HFFc6 (cell line): ENCODE data around the gene EEF1AKMT1. TPM values are rescaled to one million over a fixed set of nuclear protein-coding genes. Genes with fewer than 3 reads are reported as not detected.

Experiments used
- DNase-seq: peaks from one replicate; pipeline ENCODE4 v3.0.0-alpha.2; 2018
- H3K27ac Mint-ChIP-seq: 2 replicates; pipeline ENCODE4 v1.8.0; 2020; ENCODE audit warnings: mild to moderate bottlenecking, mixed read lengths
- H3K27me3 Mint-ChIP-seq: 2 replicates; pipeline ENCODE4 v1.8.0; 2021; ENCODE audit warnings: mild to moderate bottlenecking, moderate library complexity, mixed read lengths; ENCODE audit not compliant: insufficient read depth
- H3K36me3 Mint-ChIP-seq: 2 replicates; pipeline ENCODE4 v1.8.0; 2021; ENCODE audit warnings: low read depth, mixed read lengths
- H3K4me1 Mint-ChIP-seq: 2 replicates; pipeline ENCODE4 v1.8.0; 2020; ENCODE audit warnings: low read depth, mixed read lengths
- H3K4me3 Mint-ChIP-seq: 2 replicates; pipeline ENCODE4 v1.8.0; 2020; ENCODE audit warnings: mild to moderate bottlenecking, moderate library complexity, mixed read lengths
- H3K9me3 Mint-ChIP-seq: 2 replicates; pipeline ENCODE4 v1.8.0; 2020; ENCODE audit warnings: mild to moderate bottlenecking, mixed read lengths
- CTCF ChIP-seq: fragments of 200-600 bp; sonication (generic); IDR thresholded peaks from 2 replicates; pipeline ENCODE4 v1.5.0; 2021; ENCODE audit warnings: antibody characterized with exemption, mild to moderate bottlenecking
- total RNA-seq, 6 experiments: library from RNA; stranded (reverse); fragmentation: NEBNext Ultra II Directional; extraction: Animal tissue kit (Norgen Biotek cat#: 25700); gene quantifications; 2 replicates in 1 of 6; 3 replicates in 5 of 6; pipeline ENCODE4 v1.2.3, GENCODE V29; 2021

EEF1AKMT1 gene
- total RNA-seq, 6 experiments from 2014 or later: 10.7 to 17.1 (median 13.0) TPM

- Mint-ChIP-seq H3K4me3 (no peak overlapping the region), H3K27ac (no peak overlapping the region), H3K9me3 (no peaks in the 10 kb centered on the region), H3K27me3 (peaks cover 2% of the 10 kb centered on the region), H3K4me1 (peaks cover 55% of the 10 kb centered on the region), H3K36me3 (no peaks in the 10 kb centered on the region)
- DNase-seq: no peak
- no peak for TF ChIP-seq CTCF
These were observed 64.0 kb downstream of the EEF1AKMT1 start for GRCh38 chr13:20709782-20710181.

DNA sequence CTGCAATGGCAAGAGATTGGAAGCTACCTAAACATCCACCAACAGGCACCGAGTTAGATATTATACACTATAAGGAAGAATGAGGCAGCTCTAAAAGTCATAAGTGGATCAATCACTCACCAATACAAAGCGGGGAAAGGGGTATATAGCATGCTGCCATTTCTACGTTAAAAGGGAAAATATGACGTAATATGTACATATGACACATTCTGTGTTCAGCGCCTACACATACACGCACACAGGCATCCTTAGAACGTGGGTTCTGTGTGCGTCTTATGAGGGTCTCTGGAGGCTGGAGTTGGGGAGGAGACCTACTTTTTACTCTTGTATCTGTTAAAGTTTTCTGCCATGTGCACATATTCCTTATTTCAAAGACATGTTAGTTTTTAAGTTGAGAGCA is 64.4 kb downstream of the EEF1AKMT1 start:
- H3K36me3 Mint-ChIP-seq: no peaks in the 10 kb centered on the region
- H3K27me3 Mint-ChIP-seq: peaks cover 2% of the 10 kb centered on the region
- H3K9me3 Mint-ChIP-seq: no peaks in the 10 kb centered on the region
- no peak for DNase-seq
- H3K4me1 Mint-ChIP-seq: peaks cover 51% of the 10 kb centered on the region
- peak overlapping the region; percentile 46 for H3K27ac Mint-ChIP-seq
- H3K4me3 Mint-ChIP-seq: no peak overlapping the region
- no peak for TF ChIP-seq CTCF

GRCh38 chr13:20708216-20708615 is 65.5 kb downstream of the EEF1AKMT1 start:
- H3K27me3 Mint-ChIP-seq: peaks cover 2% of the 10 kb centered on the region
- H3K36me3 Mint-ChIP-seq: no peaks in the 10 kb centered on the region
- no peak for TF ChIP-seq CTCF
- no peaks in the 10 kb centered on the region for H3K9me3 Mint-ChIP-seq
- H3K4me1 Mint-ChIP-seq: peaks cover 39% of the 10 kb centered on the region
- peak overlapping the region; percentile 46 for H3K27ac Mint-ChIP-seq
- H3K4me3 Mint-ChIP-seq: no peak overlapping the region
- no peak for DNase-seq

GRCh38 chr13:20706661-20707060 is 67.1 kb downstream of the EEF1AKMT1 start:
- H3K27ac Mint-ChIP-seq: no peak overlapping the region
- no peak overlapping the region for H3K4me3 Mint-ChIP-seq
- H3K9me3 Mint-ChIP-seq: no peaks in the 10 kb centered on the region
- no peaks in the 10 kb centered on the region for H3K36me3 Mint-ChIP-seq
- no peak for TF ChIP-seq CTCF
- peaks cover 8% of the 10 kb centered on the region for H3K27me3 Mint-ChIP-seq
- DNase-seq: no peak
- H3K4me1 Mint-ChIP-seq: peaks cover 36% of the 10 kb centered on the region

GRCh38 chr13:20704459-20705069 is 69.2 kb downstream of the EEF1AKMT1 start:
- H3K36me3 Mint-ChIP-seq: no peaks in the 10 kb centered on the region; the same call in 1 of the 2 replicates
- peaks cover 36% of the 10 kb centered on the region for H3K4me1 Mint-ChIP-seq
- no peaks in the 10 kb centered on the region for H3K9me3 Mint-ChIP-seq
- no peak overlapping the region for H3K27ac Mint-ChIP-seq
- peak overlapping the region; percentile 77 for H3K4me3 Mint-ChIP-seq
- DNase-seq: no peak
- peaks cover 22% of the 10 kb centered on the region for H3K27me3 Mint-ChIP-seq
- TF ChIP-seq CTCF: no peak; the same call in 1 of the 2 replicates
